H1 (cell line): ENCODE data around the gene TSHZ2.

ENCODE experiments used
- BRCA1 ChIP-seq: IDR thresholded peaks from 2 replicates; pipeline ENCODE4 v1.6.1; 2012; ENCODE audit warnings: low read depth, low read length, improper control_type of control experiment
- CHD2 ChIP-seq: IDR thresholded peaks from 2 replicates; pipeline ENCODE4 v1.6.1; 2012; ENCODE audit warnings: low read length, improper control_type of control experiment
- EZH2 ChIP-seq: fragments of 200-600 bp; sonication (generic); IDR thresholded peaks from 2 replicates; pipeline ENCODE4 v1.7.1; 2012; ENCODE audit warnings: low read depth, mild to moderate bottlenecking, moderate library complexity, low read length, inconsistent platforms; ENCODE audit not compliant: severe bottlenecking
- SAP30 ChIP-seq: fragments of 300-600 bp; sonication (generic); IDR thresholded peaks from 2 replicates; pipeline ENCODE4 v1.7.1; 2012; ENCODE audit warnings: low read length, moderate library complexity, mild to moderate bottlenecking, inconsistent platforms; ENCODE audit not compliant: insufficient read depth, insufficient replicate concordance
- SP2 ChIP-seq: IDR thresholded peaks from 2 replicates; pipeline ENCODE4 v1.6.1; 2012; ENCODE audit warnings: mild to moderate bottlenecking, low read length, inconsistent platforms
- SUZ12 ChIP-seq: fragments of 200-600 bp; sonication (generic); IDR thresholded peaks from 2 replicates; pipeline ENCODE4 v1.6.1; 2012; ENCODE audit warnings: mild to moderate bottlenecking, inconsistent platforms, low read length, moderate library complexity, mixed read lengths
- TAF1 ChIP-seq: IDR thresholded peaks from 2 replicates; pipeline ENCODE4 v1.6.1; 2011; ENCODE audit warnings: mild to moderate bottlenecking, low read depth, low read length
- TF ChIP-seq, protein P1 (sequence below), 3 experiments: IDR thresholded peaks; 1 replicate in 2 of 3; 2 replicates in 1 of 3; pipeline versions ENCODE4 v1.5.1 to v1.6.1; 2011; ENCODE audit warnings: low read length in 3 of 3, mild to moderate bottlenecking in 3 of 3, inconsistent platforms in 2 of 3, low read depth in 1 of 3, moderate library complexity in 1 of 3; ENCODE audit not compliant: insufficient read depth in 1 of 3; ENCODE audit errors: control extremely low read depth in 1 of 3

GRCh38 chr20:53150532-53150931, 178.4 kb downstream of the TSHZ2 start:
- TF ChIP-seq, protein P1, sequence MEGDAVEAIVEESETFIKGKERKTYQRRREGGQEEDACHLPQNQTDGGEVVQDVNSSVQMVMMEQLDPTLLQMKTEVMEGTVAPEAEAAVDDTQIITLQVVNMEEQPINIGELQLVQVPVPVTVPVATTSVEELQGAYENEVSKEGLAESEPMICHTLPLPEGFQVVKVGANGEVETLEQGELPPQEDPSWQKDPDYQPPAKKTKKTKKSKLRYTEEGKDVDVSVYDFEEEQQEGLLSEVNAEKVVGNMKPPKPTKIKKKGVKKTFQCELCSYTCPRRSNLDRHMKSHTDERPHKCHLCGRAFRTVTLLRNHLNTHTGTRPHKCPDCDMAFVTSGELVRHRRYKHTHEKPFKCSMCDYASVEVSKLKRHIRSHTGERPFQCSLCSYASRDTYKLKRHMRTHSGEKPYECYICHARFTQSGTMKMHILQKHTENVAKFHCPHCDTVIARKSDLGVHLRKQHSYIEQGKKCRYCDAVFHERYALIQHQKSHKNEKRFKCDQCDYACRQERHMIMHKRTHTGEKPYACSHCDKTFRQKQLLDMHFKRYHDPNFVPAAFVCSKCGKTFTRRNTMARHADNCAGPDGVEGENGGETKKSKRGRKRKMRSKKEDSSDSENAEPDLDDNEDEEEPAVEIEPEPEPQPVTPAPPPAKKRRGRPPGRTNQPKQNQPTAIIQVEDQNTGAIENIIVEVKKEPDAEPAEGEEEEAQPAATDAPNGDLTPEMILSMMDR (IDR thresholded peaks at IDR 0.05; ENCODE audit: control extremely low read depth in 1 of 3, insufficient read depth in 1 of 3, low read depth in 1 of 3, low read length in 3 of 3) = no peak
- no peak for TF ChIP-seq BRCA1
- TF ChIP-seq SAP30 = no peak
- no peak for TF ChIP-seq CHD2
- TF ChIP-seq TAF1 = no peak
- no peak for TF ChIP-seq EZH2
- no peak for TF ChIP-seq SUZ12
- TF ChIP-seq SP2 = no peak
